Tibial nerve (tissue), 4 donors: ENCODE measurements around the gene LIFR. TPM values are rescaled to one million over a fixed set of nuclear protein-coding genes. Genes with fewer than 3 reads are reported as not detected.

Experiments used
- DNase-seq, 2 donors: peaks; one replicate each; pipeline ENCODE4 v3.0.0-alpha.2; 2019; ENCODE audit warnings: low spot score in 2 of 2
- H3K27ac ChIP-seq, 4 donors: fragments of 200-600 bp; sonication (generic) in 3 of 4; one replicate each; pipeline ENCODE4 v1.5.1; 2017 to 2019; ENCODE audit warnings: mild to moderate bottlenecking in 1 of 4
- H3K27me3 ChIP-seq, 2 donors: fragments of 200-600 bp; sonication (generic) in 1 of 2; one replicate each; pipeline versions ENCODE4 v1.5.1 to v1.6.0; 2017 to 2019
- H3K36me3 ChIP-seq, 3 donors: fragments of 200-600 bp; sonication (generic); one replicate each; pipeline ENCODE4 v1.5.1; 2018 to 2019
- H3K4me1 ChIP-seq, 4 donors: fragments of 200-600 bp; sonication (generic) in 3 of 4; one replicate each; pipeline ENCODE4 v1.5.1; 2017 to 2019
- H3K4me3 ChIP-seq, 4 donors: fragments of 200-600 bp; sonication (generic) in 3 of 4; one replicate each; pipeline ENCODE4 v1.5.1; 2017 to 2019; ENCODE audit warnings: mild to moderate bottlenecking in 1 of 4, moderate library complexity in 1 of 4
- H3K9me3 ChIP-seq, 4 donors: fragments of 200-600 bp; sonication (generic) in 3 of 4; one replicate each; pipeline ENCODE4 v1.5.1; 2017 to 2019
- EP300 ChIP-seq, 2 donors: sonication (generic); formaldehyde crosslinking; IDR thresholded peaks; one replicate each; pipeline ENCODE4 v1.6.1; 2017; ENCODE audit warnings: antibody characterized with exemption in 2 of 2, mild to moderate bottlenecking in 1 of 2
- POLR2A ChIP-seq, 2 donors: fragments of 450-650 bp; IDR thresholded peaks; one replicate each; pipeline ENCODE4 v1.6.1; 2017; ENCODE audit warnings: antibody characterized with exemption in 2 of 2, mild to moderate bottlenecking in 2 of 2, moderate library complexity in 2 of 2
- WGBS, 2 donors: methylation state at CpG; one replicate each; pipeline ENCODE4 v1.1.5; 2018; 5-methylcytosine and 5-hydroxymethylcytosine counted together
- total RNA-seq, 4 donors: library from RNA; depleted of rRNA; stranded (reverse); fragments of >200 nt; gene quantifications; one replicate each; pipeline ENCODE4 v1.1.0, GENCODE V29; 2016
- TF ChIP-seq, protein P1 (sequence below), 5 experiments: fragments of 200-600 bp in 3 of 5; fragments of 450-650 bp in 2 of 5; sonication (generic) in 3 of 5; IDR thresholded peaks; one replicate each; pipeline ENCODE4 v1.5.1; 2016 to 2019; ENCODE audit warnings: antibody characterized with exemption in 5 of 5, mild to moderate bottlenecking in 3 of 5, moderate library complexity in 2 of 5

Gene LIFR
- total RNA-seq, 4 donors from 2014 or later, result 145 to 247 (median 212) TPM

DNA sequence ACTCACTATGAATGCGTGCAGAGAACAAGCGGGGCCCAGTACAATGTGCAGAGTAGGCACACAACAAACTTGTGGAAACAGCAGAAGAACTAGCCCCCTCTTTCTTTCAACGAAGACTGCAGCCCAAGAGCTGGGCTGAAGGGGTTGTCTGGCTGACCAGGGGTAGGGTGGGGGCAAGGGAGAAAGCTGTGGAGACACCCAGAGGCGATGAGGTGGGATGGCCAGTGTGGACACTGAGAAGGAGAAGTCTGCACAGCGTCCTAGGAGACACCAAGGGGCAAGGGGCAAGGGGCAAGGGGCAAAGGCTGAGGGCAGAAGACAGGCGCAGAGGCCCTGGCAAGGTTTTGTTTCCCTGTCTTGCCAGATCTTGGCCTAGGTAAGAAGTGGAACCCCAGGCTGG, 62.3 kb downstream of the LIFR start:
- peaks cover 0 to 58% (median 0%) of the 10 kb centered on the region in 3 donors for H3K36me3 ChIP-seq

DNA sequence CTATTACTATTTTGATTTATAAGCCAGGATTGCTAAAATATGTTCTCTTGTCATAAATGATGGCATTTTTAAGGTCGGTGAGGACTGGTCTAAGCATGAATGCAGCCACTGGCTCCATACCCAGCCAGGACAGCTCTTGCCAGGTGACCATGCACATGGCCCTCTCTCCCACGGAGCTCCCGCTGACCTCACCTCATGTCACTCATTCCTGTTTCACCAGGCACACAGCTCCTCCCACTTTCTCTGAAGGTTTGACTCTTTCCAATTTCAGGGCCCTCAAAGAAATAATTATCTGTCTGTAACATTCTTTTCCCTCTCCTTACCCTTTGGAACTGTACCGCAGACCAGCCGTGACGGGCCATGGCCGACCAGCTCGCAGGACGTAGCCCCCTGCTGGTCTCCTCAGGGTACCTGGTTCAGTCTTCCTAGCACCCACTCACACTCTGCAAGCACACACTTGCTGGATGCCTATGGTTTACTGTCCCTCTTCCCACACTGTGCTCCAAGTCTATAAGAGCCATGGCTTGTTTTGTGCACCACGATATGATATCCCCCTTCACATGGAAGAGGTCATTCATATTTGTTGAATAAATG, 72.5 kb downstream of the LIFR start:
- DNase-seq, result no peak
- no peak overlapping the region for H3K4me3 ChIP-seq
- no peaks in the 10 kb centered on the region for H3K4me1 ChIP-seq
- TF ChIP-seq, protein P1, sequence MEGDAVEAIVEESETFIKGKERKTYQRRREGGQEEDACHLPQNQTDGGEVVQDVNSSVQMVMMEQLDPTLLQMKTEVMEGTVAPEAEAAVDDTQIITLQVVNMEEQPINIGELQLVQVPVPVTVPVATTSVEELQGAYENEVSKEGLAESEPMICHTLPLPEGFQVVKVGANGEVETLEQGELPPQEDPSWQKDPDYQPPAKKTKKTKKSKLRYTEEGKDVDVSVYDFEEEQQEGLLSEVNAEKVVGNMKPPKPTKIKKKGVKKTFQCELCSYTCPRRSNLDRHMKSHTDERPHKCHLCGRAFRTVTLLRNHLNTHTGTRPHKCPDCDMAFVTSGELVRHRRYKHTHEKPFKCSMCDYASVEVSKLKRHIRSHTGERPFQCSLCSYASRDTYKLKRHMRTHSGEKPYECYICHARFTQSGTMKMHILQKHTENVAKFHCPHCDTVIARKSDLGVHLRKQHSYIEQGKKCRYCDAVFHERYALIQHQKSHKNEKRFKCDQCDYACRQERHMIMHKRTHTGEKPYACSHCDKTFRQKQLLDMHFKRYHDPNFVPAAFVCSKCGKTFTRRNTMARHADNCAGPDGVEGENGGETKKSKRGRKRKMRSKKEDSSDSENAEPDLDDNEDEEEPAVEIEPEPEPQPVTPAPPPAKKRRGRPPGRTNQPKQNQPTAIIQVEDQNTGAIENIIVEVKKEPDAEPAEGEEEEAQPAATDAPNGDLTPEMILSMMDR (IDR thresholded peaks at IDR 0.05), result no peak
- TF ChIP-seq POLR2A (IDR thresholded peaks at IDR 0.05) (no peak), EP300 (IDR thresholded peaks at IDR 0.05) (no peak)
- H3K27ac ChIP-seq, result no peak overlapping the region
- no peaks in the 10 kb centered on the region for H3K9me3 ChIP-seq
- H3K27me3 ChIP-seq, result no peaks in the 10 kb centered on the region
- WGBS, 2 donors, result 93 to 94% methylated on average over 10 of the region's 10 CpGs
- peaks cover 0 to 55% (median 0%) of the 10 kb centered on the region in 3 donors for H3K36me3 ChIP-seq

More for the DNA sequence above, 62.3 kb downstream of the LIFR start:
- H3K27ac ChIP-seq, result no peak overlapping the region
- no peaks in the 10 kb centered on the region for H3K9me3 ChIP-seq
- H3K4me3 ChIP-seq, result no peak overlapping the region
- no peak for DNase-seq
- 80 to 84% methylated on average over 6 of the region's 6 CpGs for WGBS, 2 donors
- TF ChIP-seq EP300 (IDR thresholded peaks at IDR 0.05) (no peak), POLR2A (IDR thresholded peaks at IDR 0.05) (no peak)
- TF ChIP-seq, protein P1 (IDR thresholded peaks at IDR 0.05), result no peak
- H3K27me3 ChIP-seq, result no peaks in the 10 kb centered on the region
- H3K4me1 ChIP-seq, result no peaks in the 10 kb centered on the region

DNA sequence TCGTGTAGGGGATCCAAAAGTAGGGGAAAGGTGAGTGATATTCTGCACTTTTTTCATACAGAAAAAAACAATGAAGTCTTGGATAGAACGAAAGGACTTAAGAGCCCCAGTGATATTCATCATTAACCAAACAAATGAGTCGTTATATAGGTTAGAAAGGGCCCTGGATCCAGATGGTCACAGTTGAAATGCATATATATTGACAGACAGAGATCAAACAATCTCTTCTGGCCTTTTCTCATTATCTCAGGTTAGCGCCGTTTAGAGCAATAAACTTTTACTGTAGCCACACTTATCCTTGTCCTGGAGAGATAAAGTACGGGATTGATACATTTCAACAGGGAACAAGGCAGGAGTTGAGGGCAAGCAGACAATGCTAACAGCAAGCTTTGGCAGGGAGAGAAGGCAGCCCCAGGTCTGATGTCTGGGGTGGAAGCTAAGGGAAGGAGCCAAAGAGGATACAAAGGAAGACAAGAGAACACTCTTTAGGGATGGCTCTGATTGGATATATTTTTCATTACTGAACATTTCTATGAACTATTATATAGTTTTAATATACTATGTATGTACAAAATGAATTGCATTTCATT, 77.0 kb downstream of the LIFR start:
- no peak for TF ChIP-seq POLR2A (IDR thresholded peaks at IDR 0.05)
- TF ChIP-seq, protein P1 (IDR thresholded peaks at IDR 0.05), result no peak
- no peak for TF ChIP-seq EP300 (IDR thresholded peaks at IDR 0.05)
- Histone ChIP-seq H3K27ac (peak overlapping the region in 1 of 4 donors; percentile 16), H3K9me3 (no peaks in the 10 kb centered on the region), H3K4me1 (no peaks in the 10 kb centered on the region), H3K36me3 (peaks cover 0 to 23% (median 0%) of the 10 kb centered on the region in 3 donors), H3K4me3 (no peak overlapping the region), H3K27me3 (no peaks in the 10 kb centered on the region)
- WGBS, 2 donors, result 46 to 48% methylated on average over 6 of the region's 6 CpGs
- no peak for DNase-seq

DNA sequence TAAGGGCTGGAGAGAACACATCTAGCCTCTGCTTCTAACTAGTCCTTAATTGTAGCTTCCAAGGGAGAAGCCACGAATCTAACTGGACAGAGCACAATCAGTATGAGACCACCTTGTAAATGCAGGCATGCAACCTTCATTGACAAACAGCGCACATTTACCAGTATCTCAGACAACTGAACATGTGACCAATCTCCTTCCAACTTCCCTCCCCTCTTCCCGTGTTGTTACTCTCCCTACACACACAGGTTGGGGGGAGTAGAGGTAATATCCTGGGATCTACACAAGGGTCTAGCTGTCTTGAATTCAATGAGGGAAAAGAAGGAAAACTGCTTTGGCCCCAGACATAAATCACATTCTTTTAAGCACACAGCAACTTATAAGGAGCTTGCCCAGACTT, 77.6 kb downstream of the LIFR start:
- 58 to 65% methylated on average over 3 of the region's 3 CpGs for WGBS, 2 donors
- no peak overlapping the region for H3K4me3 ChIP-seq
- H3K27ac ChIP-seq, result peak overlapping the region in 1 of 4 donors; percentile 16
- no peak for TF ChIP-seq EP300 (IDR thresholded peaks at IDR 0.05)
- TF ChIP-seq, protein P1 (IDR thresholded peaks at IDR 0.05), result no peak
- no peak for TF ChIP-seq POLR2A (IDR thresholded peaks at IDR 0.05)
- H3K4me1 ChIP-seq, result no peaks in the 10 kb centered on the region
- no peaks in the 10 kb centered on the region for H3K9me3 ChIP-seq
- H3K36me3 ChIP-seq, result peaks cover 0 to 18% (median 0%) of the 10 kb centered on the region in 3 donors
- no peak for DNase-seq
- no peaks in the 10 kb centered on the region for H3K27me3 ChIP-seq

DNA sequence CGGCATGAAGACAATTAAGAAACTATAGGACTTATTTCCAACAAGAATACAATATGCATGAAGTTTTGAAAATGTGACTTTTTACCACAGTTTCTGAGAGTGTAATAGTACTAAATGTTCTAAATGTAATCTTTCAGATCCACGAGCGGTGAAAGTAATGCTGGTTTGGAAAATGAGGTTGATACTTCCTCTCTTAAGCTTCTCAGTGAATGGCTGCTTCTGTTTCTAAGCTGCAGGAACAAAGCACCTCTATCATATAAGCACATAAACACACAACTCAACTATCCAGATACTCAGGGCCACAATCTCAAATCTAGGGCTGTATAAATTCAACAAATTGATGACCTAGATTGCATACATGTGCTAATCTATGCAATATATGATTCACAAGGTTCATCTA, 78.3 kb downstream of the LIFR start:
- H3K4me3 ChIP-seq, result no peak overlapping the region
- WGBS, 2 donors, result 49 to 51% methylated on average over 3 of the region's 3 CpGs
- no peak for DNase-seq
- TF ChIP-seq POLR2A (IDR thresholded peaks at IDR 0.05) (no peak), EP300 (IDR thresholded peaks at IDR 0.05) (no peak)
- TF ChIP-seq, protein P1 (IDR thresholded peaks at IDR 0.05), result no peak
- H3K27ac ChIP-seq, result peak overlapping the region in 1 of 4 donors; percentile 3
- H3K36me3 ChIP-seq, result peaks cover 0 to 16% (median 0%) of the 10 kb centered on the region in 3 donors
- H3K27me3 ChIP-seq, result no peaks in the 10 kb centered on the region
- H3K4me1 ChIP-seq, result no peaks in the 10 kb centered on the region
- H3K9me3 ChIP-seq, result no peaks in the 10 kb centered on the region
